Measurements from ENCODE around the gene DHX35.
A peak's percentile ranks its signal among the peaks of the same experiment; 100 is the strongest.

Gene DHX35

DNA sequence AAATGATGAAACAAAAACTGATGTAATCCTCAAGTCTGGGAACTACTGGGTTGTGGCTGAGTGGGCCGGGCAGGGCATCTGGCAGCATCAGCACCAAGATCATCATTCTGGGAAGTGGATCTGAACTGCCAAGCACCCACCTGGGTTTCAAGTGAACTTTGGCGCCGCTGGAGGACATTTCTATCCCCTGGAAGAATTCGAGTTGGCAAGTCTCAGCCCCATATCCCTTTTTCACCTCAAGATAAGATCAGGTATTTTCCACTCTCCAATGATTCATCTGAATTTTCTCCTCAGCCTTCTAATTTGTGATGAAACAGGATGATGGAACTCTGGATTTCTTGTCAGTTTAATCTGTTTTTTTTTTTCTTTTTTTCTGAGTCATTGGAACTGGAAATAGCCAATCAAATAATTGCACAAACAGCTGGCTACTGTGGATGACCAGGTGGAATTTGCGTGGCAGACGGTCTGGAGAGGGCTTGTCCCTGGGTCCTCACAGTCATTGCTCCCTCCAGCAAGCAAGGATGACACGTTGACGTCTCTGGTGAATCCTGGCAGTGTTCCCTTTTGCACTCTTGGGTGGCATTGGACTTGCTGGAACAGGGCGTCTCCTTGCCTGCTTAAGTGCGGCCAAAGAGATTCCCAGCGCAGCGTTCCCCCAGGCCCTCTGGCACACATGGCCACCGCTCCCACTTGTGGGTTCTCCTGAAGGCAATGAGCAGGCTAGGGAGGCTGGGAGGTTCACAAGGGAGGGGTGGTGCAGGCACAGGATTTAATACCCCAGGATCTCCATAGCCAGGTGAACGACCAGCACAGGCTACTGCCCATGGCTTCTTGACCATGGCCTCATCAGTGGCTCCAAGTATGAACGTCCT, 80.4 kb downstream of the DHX35 start:
- TF ChIP-seq, protein P1, sequence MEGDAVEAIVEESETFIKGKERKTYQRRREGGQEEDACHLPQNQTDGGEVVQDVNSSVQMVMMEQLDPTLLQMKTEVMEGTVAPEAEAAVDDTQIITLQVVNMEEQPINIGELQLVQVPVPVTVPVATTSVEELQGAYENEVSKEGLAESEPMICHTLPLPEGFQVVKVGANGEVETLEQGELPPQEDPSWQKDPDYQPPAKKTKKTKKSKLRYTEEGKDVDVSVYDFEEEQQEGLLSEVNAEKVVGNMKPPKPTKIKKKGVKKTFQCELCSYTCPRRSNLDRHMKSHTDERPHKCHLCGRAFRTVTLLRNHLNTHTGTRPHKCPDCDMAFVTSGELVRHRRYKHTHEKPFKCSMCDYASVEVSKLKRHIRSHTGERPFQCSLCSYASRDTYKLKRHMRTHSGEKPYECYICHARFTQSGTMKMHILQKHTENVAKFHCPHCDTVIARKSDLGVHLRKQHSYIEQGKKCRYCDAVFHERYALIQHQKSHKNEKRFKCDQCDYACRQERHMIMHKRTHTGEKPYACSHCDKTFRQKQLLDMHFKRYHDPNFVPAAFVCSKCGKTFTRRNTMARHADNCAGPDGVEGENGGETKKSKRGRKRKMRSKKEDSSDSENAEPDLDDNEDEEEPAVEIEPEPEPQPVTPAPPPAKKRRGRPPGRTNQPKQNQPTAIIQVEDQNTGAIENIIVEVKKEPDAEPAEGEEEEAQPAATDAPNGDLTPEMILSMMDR (IDR thresholded peaks at IDR 0.05; ENCODE audit: low read depth, low read length, missing control alignments), result no peak
- no peak overlapping the region for H3K4me3 ChIP-seq (ENCODE audit: low read depth, low read length)
- in situ Hi-C loops (cut with HindIII; ENCODE audit: low sequenced_read_pairs), result no loop called here
- no peak for DNase-seq (ENCODE audit: low read depth)

DNA sequence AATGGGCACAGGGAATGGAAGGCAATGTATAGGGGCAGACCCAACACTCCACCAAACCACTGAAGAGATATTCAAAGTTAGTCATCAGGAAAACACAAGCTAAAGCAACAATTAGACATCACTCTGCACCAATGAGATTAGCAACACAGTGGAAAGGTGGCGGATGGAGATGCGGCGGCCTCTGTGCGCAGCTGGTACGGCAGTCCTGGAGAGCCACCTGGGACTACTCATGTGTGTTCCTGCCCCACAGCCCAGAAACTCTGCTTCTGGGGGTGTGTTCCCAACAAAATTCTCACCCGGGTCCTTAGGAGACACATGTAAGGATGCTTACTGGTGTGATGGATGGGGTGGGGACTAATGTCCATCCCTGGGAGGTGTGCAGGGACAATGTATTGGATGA, 82.4 kb downstream of the DHX35 start:
- TF ChIP-seq, protein P1 (IDR thresholded peaks at IDR 0.05; ENCODE audit: low read depth, low read length, missing control alignments), result no peak
- H3K4me3 ChIP-seq (ENCODE audit: low read depth, low read length), result no peak overlapping the region
- no peak for DNase-seq (ENCODE audit: low read depth)
- in situ Hi-C loops (cut with HindIII; ENCODE audit: low sequenced_read_pairs), result no loop called here

DNA sequence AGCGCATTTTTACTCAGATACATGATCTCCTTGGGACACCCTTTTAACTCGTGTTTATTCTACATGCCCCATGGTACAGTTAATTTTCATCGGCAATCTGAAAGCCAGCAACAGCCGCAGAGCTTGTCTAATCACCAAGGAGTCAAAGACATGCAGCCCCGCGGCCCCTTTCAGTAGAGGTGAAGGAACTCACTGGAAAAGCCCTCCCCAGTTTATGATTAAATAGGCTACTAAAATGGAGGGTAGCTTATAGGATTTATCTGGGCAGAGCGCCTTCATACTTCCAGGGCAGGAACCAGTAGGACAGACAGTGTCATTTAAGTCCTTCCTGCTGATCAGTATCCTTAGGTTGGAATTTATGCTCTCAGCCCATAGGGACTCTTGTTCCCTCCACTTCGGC, 83.5 kb downstream of the DHX35 start:
- no peak for DNase-seq (ENCODE audit: low read depth)
- TF ChIP-seq, protein P1 (IDR thresholded peaks at IDR 0.05; ENCODE audit: low read depth, low read length, missing control alignments), result no peak
- in situ Hi-C loops (cut with HindIII; ENCODE audit: low sequenced_read_pairs), result no loop called here
- H3K4me3 ChIP-seq (ENCODE audit: low read depth, low read length), result no peak overlapping the region

DNA sequence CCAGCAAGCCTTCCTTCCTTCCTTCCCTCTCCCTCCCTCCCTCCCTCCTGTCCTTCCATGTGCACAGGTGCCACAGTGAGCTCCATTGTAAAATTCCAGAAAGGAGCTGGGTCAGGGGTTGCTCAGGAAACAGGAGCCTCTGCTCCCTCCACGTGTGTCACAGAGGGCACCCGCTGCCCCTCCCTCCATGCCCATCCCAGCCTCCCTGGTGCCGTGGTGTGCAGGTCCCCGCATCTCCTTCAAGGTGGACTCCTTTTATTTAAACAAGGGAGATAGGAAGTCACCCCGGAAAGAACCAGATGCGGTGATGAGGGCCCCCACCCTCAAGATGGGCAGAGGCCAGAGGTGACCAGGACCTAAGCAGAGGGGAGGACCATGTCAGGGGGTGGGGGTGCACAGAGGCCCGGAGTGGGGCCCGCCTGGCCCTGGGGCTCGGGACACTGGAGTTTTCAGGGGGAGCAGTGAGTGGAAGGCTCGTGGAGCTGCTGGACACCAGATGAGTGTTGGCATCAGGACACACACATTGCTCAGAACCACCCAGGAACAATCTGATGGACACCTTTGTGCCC, 85.4 kb downstream of the DHX35 start:
- in situ Hi-C loops (cut with HindIII; ENCODE audit: low sequenced_read_pairs), result no loop called here
- no peak for DNase-seq (ENCODE audit: low read depth)
- no peak overlapping the region for H3K4me3 ChIP-seq (ENCODE audit: low read depth, low read length)
- TF ChIP-seq, protein P1 (IDR thresholded peaks at IDR 0.05; ENCODE audit: low read depth, low read length, missing control alignments), result no peak

DNA sequence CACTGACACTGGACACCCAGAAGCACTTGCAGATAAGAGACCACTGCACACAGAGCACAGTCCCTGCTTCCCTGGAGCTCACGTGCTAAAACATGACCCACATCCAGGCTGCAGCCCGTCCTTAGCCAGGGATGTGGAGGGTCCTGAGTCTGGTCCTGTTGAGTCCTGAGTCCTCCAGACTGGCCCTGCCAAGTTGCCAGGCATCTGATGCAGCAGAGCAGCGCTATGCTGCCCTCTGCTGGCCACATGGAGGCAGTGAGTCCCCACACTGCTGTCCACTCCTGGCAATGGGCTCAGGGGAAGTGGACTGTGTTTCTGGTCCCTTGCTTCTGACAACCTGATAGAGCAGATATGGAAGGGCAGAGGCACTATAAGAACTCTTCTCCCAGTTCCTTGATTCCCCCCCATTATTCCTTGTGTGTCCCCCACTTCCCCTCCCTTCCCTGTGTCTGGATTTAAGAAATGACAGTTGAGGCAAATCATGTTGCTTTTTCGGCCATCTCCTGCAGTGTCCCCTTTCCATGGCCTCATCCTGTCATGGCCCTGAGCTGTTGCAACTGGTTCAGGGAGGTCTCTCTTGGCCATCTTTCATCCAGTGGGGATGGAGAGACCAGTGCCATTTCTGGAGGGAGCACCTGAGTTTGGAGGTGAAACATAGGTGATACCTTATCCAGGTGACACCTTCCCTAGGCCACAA, 86.0 kb downstream of the DHX35 start:
- peak; percentile 49 for DNase-seq (ENCODE audit: low read depth)
- H3K4me3 ChIP-seq (ENCODE audit: low read depth, low read length), result no peak overlapping the region
- in situ Hi-C loops (cut with HindIII; ENCODE audit: low sequenced_read_pairs), result no loop called here
- TF ChIP-seq, protein P1 (IDR thresholded peaks at IDR 0.05; ENCODE audit: low read depth, low read length, missing control alignments), result peak; percentile 99

DNA sequence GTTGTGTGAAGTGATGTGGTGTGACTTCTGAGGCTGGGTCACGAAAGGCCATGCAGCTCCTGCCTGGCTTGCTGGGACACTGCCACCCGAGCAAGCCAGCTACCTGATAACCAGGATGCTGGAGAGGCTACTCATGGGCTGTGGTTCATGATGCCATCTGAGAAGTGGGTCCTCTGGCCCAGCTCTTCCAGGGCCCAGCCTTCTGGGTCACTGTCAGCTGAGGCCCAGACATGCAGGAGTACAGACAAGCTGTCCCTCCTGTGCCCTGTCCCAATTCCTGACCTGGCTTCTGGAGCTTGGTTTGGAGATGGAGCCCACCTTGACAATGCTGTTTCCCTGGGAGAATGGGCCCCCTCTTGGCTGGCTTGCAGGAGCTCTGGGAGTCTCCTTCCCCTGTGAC, 87.0 kb downstream of the DHX35 start:
- DNase-seq (ENCODE audit: low read depth), result no peak
- no peak overlapping the region for H3K4me3 ChIP-seq (ENCODE audit: low read depth, low read length)
- in situ Hi-C loops (cut with HindIII; ENCODE audit: low sequenced_read_pairs), result no loop called here
- TF ChIP-seq, protein P1 (IDR thresholded peaks at IDR 0.05; ENCODE audit: low read depth, low read length, missing control alignments), result no peak

Data from astrocyte of the cerebellum (primary cell).